Measurements from ENCODE around the gene PIK3R3. TPM values are rescaled to one million over a fixed set of nuclear protein-coding genes. Genes with fewer than 3 reads are reported as not detected.
A peak's percentile ranks its signal among the peaks of the same experiment; 100 is the strongest.

Gene PIK3R3
- total and polyA plus RNA-seq, 3 donors from 2014 or later: 40.8 to 56.8 (median 46.1) TPM

- 9 to 15% methylated on average over 33 to 45 of the region's 47 CpGs for WGBS, 2 donors
- peak; percentile 33 for DNase-seq
Measured at GRCh38 chr1:46166521-46167462, 34.4 kb upstream of the PIK3R3 start.

GRCh38 chr1:46160212-46160611 lies 27.8 kb upstream of the PIK3R3 start:
- 90 to 93% methylated on average over 1 of the region's 1 CpG for WGBS, 2 donors
- TF ChIP-seq CTCF (IDR thresholded peaks at IDR 0.05) (no peak), POLR2A (IDR thresholded peaks at IDR 0.05) (no peak)
- DNase-seq: no peak
- Histone ChIP-seq H3K4me3 (no peak overlapping the region), H3K27me3 (no peaks in the 10 kb centered on the region), H3K9me3 (no peaks in the 10 kb centered on the region), H3K36me3 (ENCODE audit: low read depth, missing control alignments) (no peaks in the 10 kb centered on the region), H3K27ac (no peak overlapping the region), H3K4me1 (no peaks in the 10 kb centered on the region)
- intact Hi-C loops (cut with DNase I; ENCODE audit: low total_unique reads): no loop called here

More at GRCh38 chr1:46166521-46167462, 34.4 kb upstream of the PIK3R3 start:
- H3K27ac ChIP-seq: peak overlapping the region in 1 of 2 donors; percentile 62
- no peaks in the 10 kb centered on the region for H3K36me3 ChIP-seq (ENCODE audit: low read depth, missing control alignments)
- TF ChIP-seq CTCF (IDR thresholded peaks at IDR 0.05) (no peak), POLR2A (IDR thresholded peaks at IDR 0.05) (no peak)
- H3K4me1 ChIP-seq: peaks cover 5% of the 10 kb centered on the region
- intact Hi-C loops (cut with DNase I; ENCODE audit: low total_unique reads): no loop called here
- peak overlapping the region; percentile 26 to 58 for H3K4me3 ChIP-seq
- H3K27me3 ChIP-seq: no peaks in the 10 kb centered on the region
- H3K9me3 ChIP-seq: no peaks in the 10 kb centered on the region

- Histone ChIP-seq H3K4me1 (no peaks in the 10 kb centered on the region), H3K27ac (no peak overlapping the region), H3K4me3 (no peak overlapping the region), H3K27me3 (no peaks in the 10 kb centered on the region), H3K36me3 (ENCODE audit: low read depth, missing control alignments) (no peaks in the 10 kb centered on the region), H3K9me3 (no peaks in the 10 kb centered on the region)
- intact Hi-C loops (cut with DNase I; ENCODE audit: low total_unique reads): no loop called here
- no peak for DNase-seq
- WGBS, 2 donors: 80% methylated on average over 3 of the region's 3 CpGs
- no peak for TF ChIP-seq CTCF (IDR thresholded peaks at IDR 0.05)
- no peak for TF ChIP-seq POLR2A (IDR thresholded peaks at IDR 0.05)
Measured at GRCh38 chr1:46159516-46159915, 27.1 kb upstream of the PIK3R3 start.

GRCh38 chr1:46158312-46159281 lies 26.2 kb upstream of the PIK3R3 start:
- 93% methylated on average over 13 of the region's 13 CpGs for WGBS, 2 donors
- H3K4me1 ChIP-seq: no peaks in the 10 kb centered on the region
- no peaks in the 10 kb centered on the region for H3K27me3 ChIP-seq
- no peak overlapping the region for H3K4me3 ChIP-seq
- no peak for DNase-seq
- no peak overlapping the region for H3K27ac ChIP-seq
- TF ChIP-seq CTCF (IDR thresholded peaks at IDR 0.05): no peak
- no peak for TF ChIP-seq POLR2A (IDR thresholded peaks at IDR 0.05)
- no peaks in the 10 kb centered on the region for H3K9me3 ChIP-seq
- H3K36me3 ChIP-seq (ENCODE audit: low read depth, missing control alignments): no peaks in the 10 kb centered on the region
- intact Hi-C loops (cut with DNase I; ENCODE audit: low total_unique reads): no loop called here
